HG02840 (cell line): Measurements from ENCODE around the gene PHC1.
"Not testable (repeated sequence)": the region's sequence is repeated elsewhere in the genome, so short reads cannot be mapped to it uniquely, and the experiment has no call there.

ENCODE experiments used
- ATAC-seq: cut with Tn5 transposase; IDR thresholded peaks from one replicate; pipeline ENCODE4 v1.9.1; 2021; ENCODE audit warnings: mild to moderate bottlenecking, moderate library complexity, moderate number of reproducible peaks; ENCODE audit not compliant: unreplicated experiment, low FRiP score

PHC1 gene

GRCh38 chr12:8907513-8907912 is 6.8 kb upstream of the PHC1 start:
- no peak for ATAC-seq

GRCh38 chr12:8909752-8910151 is 4.6 kb upstream of the PHC1 start:
- no peak for ATAC-seq

- no peak for ATAC-seq
Measured at GRCh38 chr12:8911606-8912268, 2.6 kb upstream of the PHC1 start.

GRCh38 chr12:8912914-8913313 is 1.4 kb upstream of the PHC1 start:
- no peak for ATAC-seq

- ATAC-seq = no peak
Measured at GRCh38 chr12:8913702-8914032, 642 bp upstream of the PHC1 start.

- peak; percentile 63 for ATAC-seq
Measured at GRCh38 chr12:8914716-8915526, 612 bp downstream of the PHC1 start.

GRCh38 chr12:8916154-8916553 is 1.8 kb downstream of the PHC1 start:
- ATAC-seq = no peak

GRCh38 chr12:8917031-8917430 is 2.7 kb downstream of the PHC1 start:
- ATAC-seq = no peak

GRCh38 chr12:8917751-8918150 is 3.4 kb downstream of the PHC1 start:
- ATAC-seq = no peak

GRCh38 chr12:8919643-8920042 is 5.3 kb downstream of the PHC1 start:
- ATAC-seq = not testable (repeated sequence)

GRCh38 chr12:8922544-8922943 is 8.2 kb downstream of the PHC1 start:
- ATAC-seq = no peak

- not testable (repeated sequence) for ATAC-seq
Measured at GRCh38 chr12:8930655-8931323, 16.5 kb downstream of the PHC1 start.

GRCh38 chr12:8932464-8932863 is 18.2 kb downstream of the PHC1 start:
- ATAC-seq = not testable (repeated sequence)

- not testable (repeated sequence) for ATAC-seq
Measured at GRCh38 chr12:8934080-8934479, 19.8 kb downstream of the PHC1 start.

- no peak for ATAC-seq
Measured at GRCh38 chr12:8936735-8937134, 22.4 kb downstream of the PHC1 start.

- not testable (repeated sequence) for ATAC-seq
Measured at GRCh38 chr12:8937842-8938442, 23.6 kb downstream of the PHC1 start.

GRCh38 chr12:8941691-8942478 is 27.6 kb downstream of the PHC1 start:
- no peak for ATAC-seq

- no peak for ATAC-seq
Measured at GRCh38 chr12:8943565-8944186, 29.4 kb downstream of the PHC1 start.

GRCh38 chr12:8946733-8947132 is 32.4 kb downstream of the PHC1 start:
- no peak for ATAC-seq

GRCh38 chr12:8947737-8948136 is 33.4 kb downstream of the PHC1 start:
- no peak for ATAC-seq
